ENCODE results near the gene AMIGO2. TPM values are rescaled to one million over a fixed set of nuclear protein-coding genes. Genes with fewer than 3 reads are reported as not detected.
A peak's percentile ranks its signal among the peaks of the same experiment; 100 is the strongest.

Gene AMIGO2
- total RNA-seq, 1 experiment from 2014 or later = 4.3 TPM

GRCh38 chr12:47107926-47108325 lies 28.2 kb upstream of the AMIGO2 start:
- Histone ChIP-seq H3K4me3 (no peak overlapping the region), H3K27ac (no peak overlapping the region), H3K4me1 (no peaks in the 10 kb centered on the region), H3K9me3 (replicated peaks) (no peaks in the 10 kb centered on the region), H3K36me3 (no peaks in the 10 kb centered on the region), H3K27me3 (peaks cover 32% of the 10 kb centered on the region)
- DNase-seq = no peak

- Histone ChIP-seq H3K36me3 (no peaks in the 10 kb centered on the region), H3K27ac (no peak overlapping the region), H3K9me3 (replicated peaks) (no peaks in the 10 kb centered on the region), H3K27me3 (peaks cover 31% of the 10 kb centered on the region), H3K4me1 (no peaks in the 10 kb centered on the region), H3K4me3 (no peak overlapping the region)
- no peak for DNase-seq
Observed at GRCh38 chr12:47107446-47107845, 27.7 kb upstream of the AMIGO2 start.

- peaks cover 31% of the 10 kb centered on the region for H3K27me3 ChIP-seq
- no peaks in the 10 kb centered on the region for H3K36me3 ChIP-seq
- no peaks in the 10 kb centered on the region for H3K4me1 ChIP-seq
- no peak overlapping the region for H3K4me3 ChIP-seq
- no peak overlapping the region for H3K27ac ChIP-seq
- no peaks in the 10 kb centered on the region for H3K9me3 ChIP-seq (replicated peaks)
- no peak for DNase-seq
Observed at GRCh38 chr12:47105914-47106674, 26.3 kb upstream of the AMIGO2 start.

DNA sequence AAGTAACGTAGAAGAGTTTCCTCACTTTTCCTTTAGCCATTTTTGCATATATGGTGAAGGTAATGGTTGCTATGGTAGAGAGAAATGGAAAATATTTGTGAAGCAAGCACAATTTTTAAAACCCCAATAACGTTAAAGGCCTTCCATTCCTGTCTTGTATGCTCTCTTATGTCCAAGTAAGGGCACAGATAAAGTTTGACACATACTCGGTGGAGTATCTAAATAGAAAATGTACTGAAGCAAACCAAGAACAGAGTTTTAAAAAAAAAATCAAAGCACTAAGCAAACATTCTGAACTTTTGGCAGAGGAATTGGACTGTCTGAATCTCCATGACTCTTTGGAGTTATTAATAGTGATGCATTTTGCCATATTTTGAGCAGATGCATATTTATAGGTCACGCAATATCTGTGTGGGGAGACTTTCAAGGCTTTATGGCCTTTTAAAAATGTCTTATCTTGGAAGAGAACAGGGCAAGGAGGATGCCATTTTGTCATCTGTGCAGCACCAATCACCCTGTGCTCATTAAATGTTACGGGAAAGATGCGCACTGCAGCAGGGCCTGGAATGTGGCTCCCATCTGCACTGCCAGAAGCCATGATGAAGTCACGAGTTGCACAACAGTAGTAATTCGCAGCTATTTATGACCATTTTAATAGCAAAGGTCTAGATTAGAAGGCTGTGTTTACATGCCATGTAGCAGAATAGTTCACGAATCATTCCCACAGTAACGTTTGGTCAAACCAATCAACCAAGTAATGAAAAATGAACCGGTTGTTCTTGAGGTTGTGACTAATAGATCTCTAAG lies 23.3 kb upstream of the AMIGO2 start:
- no peaks in the 10 kb centered on the region for H3K36me3 ChIP-seq
- no peak for DNase-seq
- H3K4me1 ChIP-seq = no peaks in the 10 kb centered on the region
- H3K27ac ChIP-seq = no peak overlapping the region
- H3K4me3 ChIP-seq = no peak overlapping the region
- H3K9me3 ChIP-seq (replicated peaks) = no peaks in the 10 kb centered on the region
- H3K27me3 ChIP-seq = peaks cover 28% of the 10 kb centered on the region

GRCh38 chr12:47102406-47102805 lies 22.6 kb upstream of the AMIGO2 start:
- no peak for DNase-seq
- Histone ChIP-seq H3K4me3 (no peak overlapping the region), H3K4me1 (no peaks in the 10 kb centered on the region), H3K27ac (no peak overlapping the region), H3K9me3 (replicated peaks) (no peaks in the 10 kb centered on the region), H3K27me3 (peaks cover 25% of the 10 kb centered on the region), H3K36me3 (no peaks in the 10 kb centered on the region)

DNA sequence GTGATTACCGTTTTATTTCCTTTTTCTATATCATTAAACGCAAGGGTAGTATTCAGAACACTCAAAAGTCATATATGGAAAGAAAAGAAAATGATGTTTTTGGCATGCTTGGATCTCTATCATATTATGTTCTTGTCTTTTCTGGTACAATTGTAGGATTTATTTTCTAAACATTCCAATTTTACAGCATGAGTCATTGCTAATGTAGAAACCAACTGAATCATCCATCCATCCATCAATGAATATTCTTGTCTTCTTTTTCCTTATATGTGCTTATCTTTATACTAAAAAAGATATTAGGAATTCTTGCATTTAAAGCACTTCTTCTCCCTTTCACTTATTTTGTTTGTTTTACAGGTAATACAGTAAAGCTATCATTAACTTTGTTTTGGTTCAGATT lies 20.4 kb upstream of the AMIGO2 start:
- Histone ChIP-seq H3K27me3 (peaks cover 9% of the 10 kb centered on the region), H3K36me3 (no peaks in the 10 kb centered on the region), H3K4me1 (no peaks in the 10 kb centered on the region), H3K27ac (no peak overlapping the region), H3K9me3 (replicated peaks) (no peaks in the 10 kb centered on the region), H3K4me3 (no peak overlapping the region)
- DNase-seq = no peak

DNA sequence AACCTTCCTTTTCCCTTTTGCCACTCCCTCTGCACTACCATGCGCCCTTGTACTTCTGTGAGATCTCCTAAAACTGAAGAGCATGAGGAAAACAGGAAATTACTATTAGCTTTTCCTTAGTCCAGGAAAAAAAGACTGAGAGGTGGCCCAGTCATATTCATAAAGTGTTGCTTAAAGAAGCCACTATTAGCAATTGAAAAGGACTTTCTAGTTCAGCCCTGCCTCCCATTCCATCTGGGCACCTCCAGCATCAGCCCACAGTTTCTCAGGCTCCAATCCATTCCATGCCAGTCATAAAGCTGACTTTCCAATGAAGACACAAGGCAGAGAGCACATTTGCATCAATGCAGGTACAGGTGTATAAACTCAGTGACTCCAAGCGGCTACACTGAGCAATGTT lies 19.9 kb upstream of the AMIGO2 start:
- DNase-seq = no peak
- Histone ChIP-seq H3K27ac (no peak overlapping the region), H3K9me3 (replicated peaks) (no peaks in the 10 kb centered on the region), H3K4me1 (no peaks in the 10 kb centered on the region), H3K4me3 (no peak overlapping the region), H3K27me3 (peaks cover 4% of the 10 kb centered on the region), H3K36me3 (no peaks in the 10 kb centered on the region)

DNA sequence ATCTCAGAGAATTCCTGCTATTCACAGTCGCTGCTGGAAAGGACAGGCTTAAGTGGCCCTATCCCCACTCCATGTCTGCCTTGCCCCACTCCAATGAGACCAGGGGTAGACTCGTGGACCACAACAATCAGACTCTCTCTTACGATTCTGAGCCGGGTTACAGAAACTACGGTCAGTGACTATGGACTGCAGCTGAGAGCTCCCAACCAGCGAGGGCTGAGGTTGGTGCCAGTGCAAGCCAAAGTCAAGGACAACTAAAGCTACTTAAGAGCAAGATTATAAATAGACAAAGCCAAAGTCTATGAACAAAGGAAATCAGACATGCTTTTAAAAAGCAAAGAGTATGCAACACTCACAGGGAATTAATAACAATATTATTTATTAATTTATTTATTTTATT lies 18.3 kb upstream of the AMIGO2 start:
- H3K36me3 ChIP-seq = no peaks in the 10 kb centered on the region
- H3K9me3 ChIP-seq (replicated peaks) = no peaks in the 10 kb centered on the region
- no peaks in the 10 kb centered on the region for H3K4me1 ChIP-seq
- H3K4me3 ChIP-seq = no peak overlapping the region
- no peak for DNase-seq
- H3K27me3 ChIP-seq = no peaks in the 10 kb centered on the region
- H3K27ac ChIP-seq = no peak overlapping the region

DNA sequence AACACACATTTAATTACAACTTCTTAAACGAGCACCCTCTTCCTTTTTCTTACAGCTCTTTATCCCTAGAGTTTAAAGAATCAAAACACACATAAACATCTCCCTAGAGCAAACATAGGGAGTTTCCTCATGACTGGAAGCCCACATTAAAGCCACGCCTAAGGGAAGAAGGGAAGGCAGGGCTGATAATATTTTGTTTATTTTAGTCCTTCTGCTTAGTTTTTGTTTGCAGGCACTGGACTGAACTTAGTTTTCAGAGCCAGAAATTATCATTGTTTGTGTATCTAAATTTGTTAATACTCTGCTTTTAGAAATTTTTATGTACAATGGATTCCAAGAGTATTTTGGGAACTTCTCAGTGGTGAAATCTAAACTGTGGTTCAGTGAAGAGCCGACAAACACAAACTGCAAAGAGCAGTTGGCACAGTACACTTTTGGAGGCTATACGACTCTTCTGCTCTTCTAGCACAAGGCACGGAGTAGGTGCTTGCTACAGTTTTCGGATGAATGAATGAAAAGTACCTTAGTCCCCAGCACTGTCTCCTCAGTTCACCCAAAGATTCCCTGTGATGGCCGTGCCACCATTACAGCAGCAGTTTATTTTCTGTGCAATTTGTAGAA lies 17.6 kb upstream of the AMIGO2 start:
- DNase-seq = no peak
- no peaks in the 10 kb centered on the region for H3K36me3 ChIP-seq
- H3K27ac ChIP-seq = no peak overlapping the region

DNA sequence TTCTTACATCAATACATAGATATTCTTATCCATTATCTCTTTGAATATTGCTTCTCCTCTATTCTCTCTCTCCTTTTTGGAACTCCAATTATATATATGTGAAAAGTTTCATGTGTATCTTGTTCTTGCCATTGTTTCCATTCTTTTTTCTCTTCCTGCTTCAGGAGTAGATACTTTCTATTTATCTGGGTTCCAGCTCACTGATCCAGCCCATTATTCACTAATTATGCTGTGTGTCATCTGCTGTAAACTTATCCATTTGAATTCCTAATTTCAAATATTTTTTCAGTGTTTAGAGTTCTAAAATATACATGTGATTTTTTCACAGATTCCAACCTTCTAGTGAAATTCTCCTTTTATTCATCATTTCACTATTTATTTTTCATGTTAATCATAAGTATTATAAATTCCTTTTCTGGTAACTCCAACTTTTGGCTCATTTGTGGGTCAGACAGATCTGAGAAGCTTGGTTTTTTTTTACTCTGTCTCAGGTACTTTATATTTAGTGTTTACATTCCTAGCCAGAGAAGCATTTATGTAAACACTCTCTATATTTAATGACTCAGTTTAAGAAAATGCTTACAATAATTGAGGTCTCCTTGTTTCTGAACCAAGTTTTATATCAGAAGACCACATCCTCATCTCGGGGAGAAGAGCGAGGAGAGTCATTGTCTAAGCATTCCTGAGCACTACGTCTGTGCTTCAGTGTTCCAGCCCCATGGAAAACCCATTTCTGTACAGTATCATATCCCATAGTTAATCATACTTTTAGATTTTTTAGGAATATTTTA lies 15.9 kb upstream of the AMIGO2 start:
- Histone ChIP-seq H3K4me3 (no peak overlapping the region), H3K4me1 (no peaks in the 10 kb centered on the region), H3K36me3 (no peaks in the 10 kb centered on the region), H3K27me3 (no peaks in the 10 kb centered on the region), H3K9me3 (replicated peaks) (no peaks in the 10 kb centered on the region), H3K27ac (no peak overlapping the region)
- no peak for DNase-seq

More for the DNA sequence above, 17.6 kb upstream of the AMIGO2 start:
- H3K27me3 ChIP-seq = no peaks in the 10 kb centered on the region
- no peak overlapping the region for H3K4me3 ChIP-seq
- no peaks in the 10 kb centered on the region for H3K4me1 ChIP-seq
- no peaks in the 10 kb centered on the region for H3K9me3 ChIP-seq (replicated peaks)

- no peak for DNase-seq
- H3K4me3 ChIP-seq = no peak overlapping the region
- no peak overlapping the region for H3K27ac ChIP-seq
- H3K27me3 ChIP-seq = no peaks in the 10 kb centered on the region
- no peaks in the 10 kb centered on the region for H3K4me1 ChIP-seq
- no peaks in the 10 kb centered on the region for H3K9me3 ChIP-seq (replicated peaks)
- no peaks in the 10 kb centered on the region for H3K36me3 ChIP-seq
Observed at GRCh38 chr12:47094804-47095203, 15.0 kb upstream of the AMIGO2 start.

GRCh38 chr12:47091009-47091408 lies 11.2 kb upstream of the AMIGO2 start:
- DNase-seq = no peak
- no peak overlapping the region for H3K27ac ChIP-seq
- H3K27me3 ChIP-seq = no peaks in the 10 kb centered on the region
- H3K4me1 ChIP-seq = peaks cover 20% of the 10 kb centered on the region
- no peak overlapping the region for H3K4me3 ChIP-seq
- no peaks in the 10 kb centered on the region for H3K36me3 ChIP-seq
- no peaks in the 10 kb centered on the region for H3K9me3 ChIP-seq (replicated peaks)

DNA sequence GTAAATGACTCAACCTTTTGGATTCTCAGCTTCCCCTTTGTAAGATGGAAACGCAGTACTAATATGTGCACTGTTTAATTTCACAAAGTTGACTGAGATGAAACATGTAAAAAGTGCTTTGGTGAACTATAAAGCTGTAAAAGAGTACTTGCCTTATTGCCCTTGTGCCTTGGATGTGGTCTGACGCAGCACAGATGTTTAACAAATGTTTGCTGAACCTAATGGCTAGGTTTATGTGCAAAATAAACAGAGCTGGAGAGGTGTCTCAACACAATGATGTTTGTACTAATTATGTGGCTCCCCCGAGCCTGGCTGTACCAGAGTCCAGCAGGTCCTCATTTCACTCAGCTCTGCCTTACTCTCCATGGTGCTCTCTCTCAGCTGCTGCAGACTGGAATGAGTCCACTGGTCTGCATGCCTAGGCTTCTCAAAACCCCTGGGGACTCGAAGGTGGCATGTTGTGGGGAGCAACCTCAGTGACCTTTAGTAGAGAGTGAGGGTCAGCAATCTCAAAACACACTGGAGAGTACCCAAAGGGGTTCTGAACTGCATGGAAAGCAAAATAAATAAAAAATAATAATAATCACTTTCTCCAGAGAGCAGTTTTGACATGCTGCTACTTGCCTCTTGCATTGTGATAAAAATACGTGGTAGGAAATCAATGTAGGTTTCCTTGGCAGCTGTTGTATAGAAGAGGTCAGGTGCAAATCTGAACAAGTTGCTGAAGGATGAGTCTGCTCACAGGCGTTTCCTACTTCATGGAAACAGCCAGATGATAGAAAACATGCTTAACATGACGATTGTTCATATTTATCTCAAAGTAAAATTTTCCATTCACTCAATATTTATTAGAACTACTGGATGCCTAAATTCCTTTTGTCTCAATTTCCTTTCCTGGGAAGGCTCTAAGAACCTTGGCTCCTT lies 8.5 kb upstream of the AMIGO2 start:
- Histone ChIP-seq H3K9me3 (replicated peaks) (no peaks in the 10 kb centered on the region), H3K27ac (no peak overlapping the region), H3K4me3 (no peak overlapping the region), H3K4me1 (peaks cover 48% of the 10 kb centered on the region), H3K36me3 (no peaks in the 10 kb centered on the region), H3K27me3 (no peaks in the 10 kb centered on the region)
- peak; percentile 34 to 57 for DNase-seq

All from SJCRH30 (cell line).